Thoracic aorta (tissue), 2 donors: ENCODE data around the gene ZC3H12C. TPM values are rescaled to one million over a fixed set of nuclear protein-coding genes. Genes with fewer than 3 reads are reported as not detected.

Experiments
- ATAC-seq: fragments of 150-250 bp; one replicate; pipeline ENCODE4 v1.8.0; 2017; ENCODE audit warnings: low read depth; ENCODE audit not compliant: insufficient number of reproducible peaks, low FRiP score
- DNase-seq: peaks from one replicate; pipeline ENCODE4 v3.0.0-alpha.2; 2020; ENCODE audit warnings: low spot score
- H3K27ac ChIP-seq, 2 donors: fragments of 200-600 bp; sonication (generic); 1 replicate in 1 of 2; 2 replicates in 1 of 2; pipeline ENCODE4 v1.5.1; 2016; ENCODE audit warnings: mild to moderate bottlenecking in 2 of 2, moderate library complexity in 2 of 2
- H3K27me3 ChIP-seq: fragments of 200-600 bp; sonication (generic); replicated peaks from 2 replicates; pipeline ENCODE4 v1.6.0; 2016; ENCODE audit warnings: mild to moderate bottlenecking; ENCODE audit not compliant: insufficient read depth
- H3K36me3 ChIP-seq: fragments of 200-600 bp; sonication (generic); one replicate; pipeline ENCODE4 v1.5.1; 2016
- H3K4me1 ChIP-seq, 2 donors: fragments of 200-600 bp; sonication (generic); 1 replicate in 1 of 2; 2 replicates in 1 of 2; pipeline versions ENCODE4 v1.5.1 to v1.6.0; 2016; ENCODE audit warnings: low read depth in 2 of 2, mild to moderate bottlenecking in 1 of 2; ENCODE audit not compliant: control insufficient read depth in 1 of 2
- H3K4me3 ChIP-seq: fragments of 200-600 bp; sonication (generic); 2 replicates; pipeline ENCODE4 v1.5.1; 2016; ENCODE audit warnings: mild to moderate bottlenecking
- H3K9me3 ChIP-seq: fragments of 200-600 bp; sonication (generic); 2 replicates; pipeline ENCODE4 v1.5.1; 2016
- total RNA-seq, 2 donors: library from RNA; depleted of rRNA; stranded (reverse); fragments of >200 nt; gene quantifications; one replicate each; pipeline versions ENCODE4 v1.1.0 to v1.2.3, GENCODE V29; 2016
- TF ChIP-seq, protein P1 (sequence below): fragments of 200-600 bp; sonication (generic); IDR thresholded peaks from one replicate; pipeline ENCODE4 v1.5.1; 2019; ENCODE audit warnings: antibody characterized with exemption

The ZC3H12C gene
- total RNA-seq, 2 donors from 2014 or later, result 13.6 to 13.7 TPM

DNA sequence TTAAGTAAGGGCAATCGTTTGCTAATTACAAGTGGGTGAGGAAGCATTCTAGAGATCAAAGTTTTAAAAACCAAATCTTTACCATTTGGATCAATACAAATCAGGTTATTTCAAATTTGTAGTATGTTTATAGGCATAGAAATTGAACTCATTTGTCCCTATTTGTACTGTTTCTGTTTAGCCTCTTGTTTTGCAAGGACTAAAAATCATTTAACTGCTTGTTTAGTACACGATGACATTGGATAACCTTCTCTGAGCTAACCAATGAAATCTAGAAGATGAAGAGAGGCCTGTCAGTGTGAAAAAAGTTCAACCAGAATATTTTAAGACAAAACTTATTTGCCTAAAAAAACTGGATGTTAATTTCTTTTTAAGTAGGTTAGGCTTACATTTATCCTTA is 40.0 kb downstream of the ZC3H12C start:
- ATAC-seq (no peak), DNase-seq (no peak)
- H3K4me1 ChIP-seq, result no peaks in the 10 kb centered on the region
- no peaks in the 10 kb centered on the region for H3K36me3 ChIP-seq
- TF ChIP-seq, protein P1, sequence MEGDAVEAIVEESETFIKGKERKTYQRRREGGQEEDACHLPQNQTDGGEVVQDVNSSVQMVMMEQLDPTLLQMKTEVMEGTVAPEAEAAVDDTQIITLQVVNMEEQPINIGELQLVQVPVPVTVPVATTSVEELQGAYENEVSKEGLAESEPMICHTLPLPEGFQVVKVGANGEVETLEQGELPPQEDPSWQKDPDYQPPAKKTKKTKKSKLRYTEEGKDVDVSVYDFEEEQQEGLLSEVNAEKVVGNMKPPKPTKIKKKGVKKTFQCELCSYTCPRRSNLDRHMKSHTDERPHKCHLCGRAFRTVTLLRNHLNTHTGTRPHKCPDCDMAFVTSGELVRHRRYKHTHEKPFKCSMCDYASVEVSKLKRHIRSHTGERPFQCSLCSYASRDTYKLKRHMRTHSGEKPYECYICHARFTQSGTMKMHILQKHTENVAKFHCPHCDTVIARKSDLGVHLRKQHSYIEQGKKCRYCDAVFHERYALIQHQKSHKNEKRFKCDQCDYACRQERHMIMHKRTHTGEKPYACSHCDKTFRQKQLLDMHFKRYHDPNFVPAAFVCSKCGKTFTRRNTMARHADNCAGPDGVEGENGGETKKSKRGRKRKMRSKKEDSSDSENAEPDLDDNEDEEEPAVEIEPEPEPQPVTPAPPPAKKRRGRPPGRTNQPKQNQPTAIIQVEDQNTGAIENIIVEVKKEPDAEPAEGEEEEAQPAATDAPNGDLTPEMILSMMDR, result no peak
- no peaks in the 10 kb centered on the region for H3K9me3 ChIP-seq
- H3K27ac ChIP-seq, result no peak overlapping the region
- H3K4me3 ChIP-seq, result no peak overlapping the region
- no peaks in the 10 kb centered on the region for H3K27me3 ChIP-seq

DNA sequence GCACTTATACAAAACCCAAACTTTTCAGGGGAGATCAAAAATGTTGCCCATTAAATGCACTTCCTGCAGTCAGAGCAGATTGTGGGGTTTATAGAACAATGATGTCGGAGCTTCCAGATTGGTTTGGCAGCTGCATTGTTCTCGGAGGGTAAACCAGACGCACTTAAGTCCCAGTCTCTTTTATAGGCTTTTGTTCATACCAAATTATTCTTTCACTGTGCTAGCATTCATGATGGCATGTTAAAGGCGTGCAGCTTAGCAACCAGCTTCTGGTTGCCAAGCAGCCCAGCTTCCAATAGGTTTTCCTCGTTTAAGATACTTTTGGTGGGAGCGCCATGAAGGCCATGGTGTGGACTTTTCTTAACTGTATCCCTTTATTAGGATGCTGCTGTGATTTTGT is 40.9 kb downstream of the ZC3H12C start:
- no peak for DNase-seq
- Histone ChIP-seq H3K27ac (no peak overlapping the region), H3K27me3 (no peaks in the 10 kb centered on the region), H3K4me3 (no peak overlapping the region), H3K36me3 (no peaks in the 10 kb centered on the region), H3K9me3 (no peaks in the 10 kb centered on the region), H3K4me1 (no peaks in the 10 kb centered on the region)
- no peak for ATAC-seq
- TF ChIP-seq, protein P1, result no peak

DNA sequence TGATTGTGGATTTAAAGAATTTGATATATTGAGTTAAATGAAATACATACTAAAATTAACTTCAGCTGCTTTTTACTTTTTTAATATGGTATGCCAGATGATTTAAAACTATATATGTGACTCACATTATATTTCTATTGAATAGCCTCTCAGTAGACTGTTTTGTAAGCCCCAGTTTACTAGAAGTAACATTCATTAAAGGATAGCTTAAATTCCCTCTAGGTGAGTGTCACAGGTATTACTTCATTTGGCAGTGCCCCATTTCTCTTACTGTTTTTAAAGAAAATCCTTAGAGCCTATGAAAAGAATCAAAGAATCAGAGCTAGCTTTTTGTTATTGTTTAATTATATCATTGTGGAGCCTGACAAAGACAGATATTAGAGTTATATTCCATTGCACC is 48.6 kb downstream of the ZC3H12C start:
- no peak overlapping the region for H3K27ac ChIP-seq
- DNase-seq (no peak), ATAC-seq (no peak)
- H3K4me1 ChIP-seq, result no peaks in the 10 kb centered on the region
- no peak overlapping the region for H3K4me3 ChIP-seq
- H3K9me3 ChIP-seq, result no peaks in the 10 kb centered on the region
- H3K27me3 ChIP-seq, result no peaks in the 10 kb centered on the region
- no peaks in the 10 kb centered on the region for H3K36me3 ChIP-seq
- TF ChIP-seq, protein P1, result no peak

DNA sequence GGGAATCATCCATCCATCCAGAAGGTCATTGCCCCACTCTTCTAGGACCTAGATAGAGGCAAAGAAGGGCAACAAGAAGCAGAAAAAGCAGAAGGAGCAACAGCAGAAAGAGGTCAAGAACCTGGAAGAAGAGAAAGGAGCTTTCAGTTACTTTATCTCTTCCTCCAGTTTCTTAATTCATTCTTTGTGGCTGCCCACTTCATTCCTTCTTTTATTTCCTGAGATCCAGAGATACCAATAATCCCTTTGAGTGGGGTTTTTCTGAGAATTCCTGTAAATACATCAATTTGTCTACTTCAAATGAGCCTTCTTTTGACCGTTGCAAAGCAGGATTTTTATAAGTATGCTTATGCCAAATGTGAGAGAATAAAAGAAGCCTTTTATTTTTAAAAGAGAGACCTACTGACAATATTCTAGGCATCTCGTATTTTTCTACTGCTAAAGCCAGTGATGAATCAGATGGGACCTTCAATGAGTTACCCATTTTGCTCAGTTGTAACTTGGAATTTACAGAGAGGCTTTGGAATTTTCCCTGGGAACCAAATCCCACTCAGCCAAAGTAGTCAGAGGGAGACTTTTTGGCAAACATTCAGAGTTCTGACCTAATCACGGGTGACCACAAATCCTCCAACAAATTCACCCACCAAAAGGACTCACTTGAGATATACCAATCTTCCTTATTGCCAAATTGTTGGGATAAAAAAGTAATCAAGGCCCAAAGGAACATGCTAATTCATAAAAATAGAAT is 54.9 kb downstream of the ZC3H12C start:
- no peak overlapping the region for H3K27ac ChIP-seq
- H3K4me3 ChIP-seq, result no peak overlapping the region
- H3K36me3 ChIP-seq, result no peaks in the 10 kb centered on the region
- TF ChIP-seq, protein P1, result no peak
- DNase-seq (no peak), ATAC-seq (peak; percentile 69)
- peaks cover 9 to 18% of the 10 kb centered on the region in 2 donors for H3K4me1 ChIP-seq
- no peaks in the 10 kb centered on the region for H3K27me3 ChIP-seq
- no peaks in the 10 kb centered on the region for H3K9me3 ChIP-seq

DNA sequence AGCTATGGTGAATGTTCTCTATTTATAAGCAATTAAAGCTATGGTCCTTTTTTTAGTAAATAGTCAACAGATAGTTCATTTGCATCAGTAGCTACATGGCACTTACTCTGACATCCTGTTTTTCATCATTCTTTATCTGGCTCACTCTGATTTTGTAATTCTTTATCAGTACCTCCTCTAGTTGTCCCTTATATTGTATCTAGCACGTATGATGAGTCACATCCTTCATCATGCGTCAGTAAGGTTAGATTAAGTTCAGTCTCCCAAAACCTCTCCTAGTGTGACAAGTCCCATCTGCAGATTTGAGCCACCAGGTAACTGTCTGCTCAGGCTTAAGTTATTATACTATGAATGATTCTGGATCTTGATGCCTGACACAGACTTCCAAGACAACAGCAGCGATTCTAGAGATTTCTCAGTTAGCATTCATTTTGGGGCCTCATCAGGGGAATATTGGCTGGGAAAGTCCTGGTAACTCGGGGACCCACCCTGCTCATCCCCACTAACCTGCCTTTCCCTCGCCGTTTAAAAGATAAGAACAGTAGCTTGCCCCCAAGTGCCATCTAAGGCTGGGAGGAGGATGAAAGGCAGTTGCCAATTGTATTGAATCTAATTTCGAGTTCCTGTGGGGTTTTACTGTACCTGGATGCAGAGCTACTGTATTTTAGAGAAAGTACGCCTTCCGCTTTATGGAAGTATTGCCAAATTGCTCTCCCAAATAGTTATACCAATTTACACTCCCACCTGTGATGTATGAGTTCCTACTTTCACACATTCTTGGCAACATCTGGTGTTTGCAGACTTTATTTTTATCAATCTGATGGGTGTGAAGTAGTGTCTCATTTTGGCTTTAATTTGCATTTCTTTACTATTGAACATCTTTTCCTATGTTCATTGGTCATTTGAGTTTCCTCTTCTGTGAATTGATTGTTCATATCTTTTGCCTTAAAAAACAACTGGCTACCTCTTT is 55.9 kb downstream of the ZC3H12C start:
- DNase-seq (no peak), ATAC-seq (no peak)
- no peak overlapping the region for H3K27ac ChIP-seq

More for the DNA sequence above, 55.9 kb downstream of the ZC3H12C start:
- H3K27me3 ChIP-seq, result no peaks in the 10 kb centered on the region
- H3K36me3 ChIP-seq, result no peaks in the 10 kb centered on the region
- no peaks in the 10 kb centered on the region for H3K9me3 ChIP-seq
- TF ChIP-seq, protein P1, result no peak
- H3K4me3 ChIP-seq, result no peak overlapping the region
- peaks cover 9 to 18% of the 10 kb centered on the region in 2 donors for H3K4me1 ChIP-seq
